Neural progenitor cell (in vitro differentiated cells): ENCODE data around the gene INSC.

ENCODE experiments used
- CTCF ChIP-seq: fragments of 200-600 bp; sonication (generic); IDR thresholded peaks from 2 replicates; pipeline ENCODE4 v1.5.1; 2017; ENCODE audit warnings: antibody characterized with exemption, mild to moderate bottlenecking
- EZH2 ChIP-seq: fragments of 200-600 bp; sonication (generic); IDR thresholded peaks from 2 replicates; pipeline ENCODE4 v1.6.1; 2017; ENCODE audit warnings: antibody characterized with exemption, mild to moderate bottlenecking, moderate library complexity

- no peak for TF ChIP-seq CTCF
- no peak for TF ChIP-seq EZH2
These were observed 29.6 kb downstream of the INSC start for GRCh38 chr11:15144347-15144746.
